HepG2 (cell line): ENCODE data around the gene LANCL1. TPM values are rescaled to one million over a fixed set of nuclear protein-coding genes. Genes with fewer than 3 reads are reported as not detected.

ENCODE experiments used
- GATAD1 ChIP-seq: IDR thresholded peaks from 2 replicates; pipeline ENCODE4 v1.6.1; 2016; ENCODE audit warnings: missing genetic modification reagents, missing compliant biosample characterization
- HIVEP1 ChIP-seq: sonication (generic); formaldehyde crosslinking; IDR thresholded peaks from 2 replicates; pipeline ENCODE4 v1.4.0; 2020; ENCODE audit warnings: mild to moderate bottlenecking, missing genetic modification reagents
- IKZF1 ChIP-seq: fragments of 450-650 bp; IDR thresholded peaks from 2 replicates; pipeline ENCODE4 v1.7.1; 2016
- NPAS2 ChIP-seq: sonication (generic); formaldehyde crosslinking; IDR thresholded peaks from 2 replicates; pipeline ENCODE4 v1.8.0; 2022; ENCODE audit warnings: mild to moderate bottlenecking, missing genetic modification reagents, borderline replicate concordance
- NR3C1 ChIP-seq: sonication (generic); formaldehyde crosslinking; IDR thresholded peaks from 2 replicates; pipeline ENCODE4 v1.4.0; 2020; ENCODE audit warnings: missing genetic modification reagents
- RBM22 ChIP-seq: fragments of 200-400 bp; formaldehyde crosslinking; optimal IDR thresholded peaks from 2 replicates; pipeline ENCODE3; 2017; ENCODE audit warnings: mild to moderate bottlenecking, low read length, moderate library complexity
- RELA ChIP-seq: sonication (generic); formaldehyde crosslinking; IDR thresholded peaks from 2 replicates; pipeline ENCODE4 v1.4.0; 2020; ENCODE audit warnings: missing genetic modification reagents
- REXO4 ChIP-seq: sonication (generic); formaldehyde crosslinking; IDR thresholded peaks from 2 replicates; pipeline ENCODE4 v1.8.0; 2022; ENCODE audit warnings: missing genetic modification reagents, mild to moderate bottlenecking, borderline replicate concordance
- SAP130 ChIP-seq: IDR thresholded peaks from 2 replicates; pipeline ENCODE4 v1.6.1; 2016; ENCODE audit warnings: low read depth
- TARDBP ChIP-seq: sonication (generic); formaldehyde crosslinking; IDR thresholded peaks from 2 replicates; pipeline ENCODE4 v1.8.0; 2022; ENCODE audit warnings: mild to moderate bottlenecking, missing genetic modification reagents
- ZFP90 ChIP-seq: sonication (generic); formaldehyde crosslinking; IDR thresholded peaks from 2 replicates; pipeline ENCODE4 v1.8.0; 2022; ENCODE audit warnings: missing genetic modification reagents, mild to moderate bottlenecking, inconsistent platforms, borderline replicate concordance
- polyA plus RNA-seq, 8 experiments: library from polyadenylated mRNA; depleted of rRNA in 3 of 8; stranded (reverse) in 7 of 8; unstranded in 1 of 8; fragments of >200 nt; fragmentation: Illumina TruSeq in 4 of 8; extraction: Trizol in 4 of 8; gene quantifications; 2 replicates each; pipeline versions ENCODE4 v1.2.1 to v1.2.3, GENCODE V29; 2011 to 2016; ENCODE audit warnings: low read depth in 4 of 8, missing spikeins in 1 of 8, mixed read lengths in 1 of 8; ENCODE audit not compliant: insufficient read depth in 1 of 8
- total RNA-seq, 5 experiments: library from RNA; depleted of rRNA; stranded (reverse); fragments of >200 nt; fragmentation: Illumina TruSeq; extraction: Trizol; gene quantifications; 2 replicates each; pipeline ENCODE4 v1.2.3, GENCODE V29; 2016; ENCODE audit warnings: low read depth in 1 of 5
- TF ChIP-seq, protein P1 (sequence below): sonication (generic); formaldehyde crosslinking; IDR thresholded peaks from 2 replicates; pipeline ENCODE4 v1.4.0; 2020; ENCODE audit warnings: mild to moderate bottlenecking, missing genetic modification reagents
- TF ChIP-seq, protein P2 (sequence below): IDR thresholded peaks from 2 replicates; pipeline ENCODE4 v1.6.1; 2016
- TF ChIP-seq, protein P3 (sequence below): sonication (generic); formaldehyde crosslinking; IDR thresholded peaks from 2 replicates; pipeline ENCODE4 v1.9.0; 2021; ENCODE audit warnings: mild to moderate bottlenecking, missing genetic modification reagents
- TF ChIP-seq, protein P4 (sequence below): sonication (generic); formaldehyde crosslinking; IDR thresholded peaks from 2 replicates; pipeline ENCODE4 v1.5.0; 2020; ENCODE audit warnings: missing genetic modification reagents, mild to moderate bottlenecking, borderline replicate concordance
- TF ChIP-seq, protein P5 (sequence below): sonication (generic); formaldehyde crosslinking; IDR thresholded peaks from 2 replicates; pipeline ENCODE4 v1.8.1; 2022; ENCODE audit warnings: mild to moderate bottlenecking, missing genetic modification reagents

LANCL1 gene
- total and polyA plus RNA-seq, 2 of the 13 experiments (the other 11 are each of a cell fraction or from before 2014, with no cell fraction given) = 53.5 to 67.7 TPM

DNA sequence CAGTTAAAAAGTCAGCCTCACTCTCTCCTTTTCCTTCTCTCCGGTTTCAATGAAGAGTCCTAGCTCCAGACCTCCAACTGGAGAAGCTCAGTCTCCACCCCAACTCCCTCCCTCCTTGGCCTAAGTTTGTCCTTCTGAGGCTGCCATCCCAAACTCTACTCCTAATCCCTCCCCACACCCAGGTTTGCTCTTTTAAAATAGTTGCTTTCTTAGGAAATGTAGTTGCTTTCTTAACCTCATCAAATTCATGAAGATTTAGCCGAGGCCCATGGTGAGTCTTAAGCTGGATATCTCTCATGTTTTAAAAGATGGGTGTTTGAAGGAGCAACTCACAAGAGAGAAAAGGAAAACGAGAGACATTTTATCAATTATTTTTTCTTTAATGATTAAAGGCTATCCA is 937 bp upstream of the LANCL1 start (continued):
- no peak for TF ChIP-seq REXO4
- TF ChIP-seq, protein P1, sequence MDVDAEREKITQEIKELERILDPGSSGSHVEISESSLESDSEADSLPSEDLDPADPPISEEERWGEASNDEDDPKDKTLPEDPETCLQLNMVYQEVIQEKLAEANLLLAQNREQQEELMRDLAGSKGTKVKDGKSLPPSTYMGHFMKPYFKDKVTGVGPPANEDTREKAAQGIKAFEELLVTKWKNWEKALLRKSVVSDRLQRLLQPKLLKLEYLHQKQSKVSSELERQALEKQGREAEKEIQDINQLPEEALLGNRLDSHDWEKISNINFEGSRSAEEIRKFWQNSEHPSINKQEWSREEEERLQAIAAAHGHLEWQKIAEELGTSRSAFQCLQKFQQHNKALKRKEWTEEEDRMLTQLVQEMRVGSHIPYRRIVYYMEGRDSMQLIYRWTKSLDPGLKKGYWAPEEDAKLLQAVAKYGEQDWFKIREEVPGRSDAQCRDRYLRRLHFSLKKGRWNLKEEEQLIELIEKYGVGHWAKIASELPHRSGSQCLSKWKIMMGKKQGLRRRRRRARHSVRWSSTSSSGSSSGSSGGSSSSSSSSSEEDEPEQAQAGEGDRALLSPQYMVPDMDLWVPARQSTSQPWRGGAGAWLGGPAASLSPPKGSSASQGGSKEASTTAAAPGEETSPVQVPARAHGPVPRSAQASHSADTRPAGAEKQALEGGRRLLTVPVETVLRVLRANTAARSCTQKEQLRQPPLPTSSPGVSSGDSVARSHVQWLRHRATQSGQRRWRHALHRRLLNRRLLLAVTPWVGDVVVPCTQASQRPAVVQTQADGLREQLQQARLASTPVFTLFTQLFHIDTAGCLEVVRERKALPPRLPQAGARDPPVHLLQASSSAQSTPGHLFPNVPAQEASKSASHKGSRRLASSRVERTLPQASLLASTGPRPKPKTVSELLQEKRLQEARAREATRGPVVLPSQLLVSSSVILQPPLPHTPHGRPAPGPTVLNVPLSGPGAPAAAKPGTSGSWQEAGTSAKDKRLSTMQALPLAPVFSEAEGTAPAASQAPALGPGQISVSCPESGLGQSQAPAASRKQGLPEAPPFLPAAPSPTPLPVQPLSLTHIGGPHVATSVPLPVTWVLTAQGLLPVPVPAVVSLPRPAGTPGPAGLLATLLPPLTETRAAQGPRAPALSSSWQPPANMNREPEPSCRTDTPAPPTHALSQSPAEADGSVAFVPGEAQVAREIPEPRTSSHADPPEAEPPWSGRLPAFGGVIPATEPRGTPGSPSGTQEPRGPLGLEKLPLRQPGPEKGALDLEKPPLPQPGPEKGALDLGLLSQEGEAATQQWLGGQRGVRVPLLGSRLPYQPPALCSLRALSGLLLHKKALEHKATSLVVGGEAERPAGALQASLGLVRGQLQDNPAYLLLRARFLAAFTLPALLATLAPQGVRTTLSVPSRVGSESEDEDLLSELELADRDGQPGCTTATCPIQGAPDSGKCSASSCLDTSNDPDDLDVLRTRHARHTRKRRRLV (CRISPR knock-in tag) = no peak
- no peak for TF ChIP-seq RBM22
- TF ChIP-seq ZFP90 (CRISPR knock-in tag) = no peak
- TF ChIP-seq NPAS2 = no peak
- no peak for TF ChIP-seq NR3C1 (CRISPR knock-in tag)
- TF ChIP-seq, protein P2, sequence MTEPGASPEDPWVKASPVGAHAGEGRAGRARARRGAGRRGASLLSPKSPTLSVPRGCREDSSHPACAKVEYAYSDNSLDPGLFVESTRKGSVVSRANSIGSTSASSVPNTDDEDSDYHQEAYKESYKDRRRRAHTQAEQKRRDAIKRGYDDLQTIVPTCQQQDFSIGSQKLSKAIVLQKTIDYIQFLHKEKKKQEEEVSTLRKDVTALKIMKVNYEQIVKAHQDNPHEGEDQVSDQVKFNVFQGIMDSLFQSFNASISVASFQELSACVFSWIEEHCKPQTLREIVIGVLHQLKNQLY (CRISPR knock-in tag) = no peak
- TF ChIP-seq, protein P3, sequence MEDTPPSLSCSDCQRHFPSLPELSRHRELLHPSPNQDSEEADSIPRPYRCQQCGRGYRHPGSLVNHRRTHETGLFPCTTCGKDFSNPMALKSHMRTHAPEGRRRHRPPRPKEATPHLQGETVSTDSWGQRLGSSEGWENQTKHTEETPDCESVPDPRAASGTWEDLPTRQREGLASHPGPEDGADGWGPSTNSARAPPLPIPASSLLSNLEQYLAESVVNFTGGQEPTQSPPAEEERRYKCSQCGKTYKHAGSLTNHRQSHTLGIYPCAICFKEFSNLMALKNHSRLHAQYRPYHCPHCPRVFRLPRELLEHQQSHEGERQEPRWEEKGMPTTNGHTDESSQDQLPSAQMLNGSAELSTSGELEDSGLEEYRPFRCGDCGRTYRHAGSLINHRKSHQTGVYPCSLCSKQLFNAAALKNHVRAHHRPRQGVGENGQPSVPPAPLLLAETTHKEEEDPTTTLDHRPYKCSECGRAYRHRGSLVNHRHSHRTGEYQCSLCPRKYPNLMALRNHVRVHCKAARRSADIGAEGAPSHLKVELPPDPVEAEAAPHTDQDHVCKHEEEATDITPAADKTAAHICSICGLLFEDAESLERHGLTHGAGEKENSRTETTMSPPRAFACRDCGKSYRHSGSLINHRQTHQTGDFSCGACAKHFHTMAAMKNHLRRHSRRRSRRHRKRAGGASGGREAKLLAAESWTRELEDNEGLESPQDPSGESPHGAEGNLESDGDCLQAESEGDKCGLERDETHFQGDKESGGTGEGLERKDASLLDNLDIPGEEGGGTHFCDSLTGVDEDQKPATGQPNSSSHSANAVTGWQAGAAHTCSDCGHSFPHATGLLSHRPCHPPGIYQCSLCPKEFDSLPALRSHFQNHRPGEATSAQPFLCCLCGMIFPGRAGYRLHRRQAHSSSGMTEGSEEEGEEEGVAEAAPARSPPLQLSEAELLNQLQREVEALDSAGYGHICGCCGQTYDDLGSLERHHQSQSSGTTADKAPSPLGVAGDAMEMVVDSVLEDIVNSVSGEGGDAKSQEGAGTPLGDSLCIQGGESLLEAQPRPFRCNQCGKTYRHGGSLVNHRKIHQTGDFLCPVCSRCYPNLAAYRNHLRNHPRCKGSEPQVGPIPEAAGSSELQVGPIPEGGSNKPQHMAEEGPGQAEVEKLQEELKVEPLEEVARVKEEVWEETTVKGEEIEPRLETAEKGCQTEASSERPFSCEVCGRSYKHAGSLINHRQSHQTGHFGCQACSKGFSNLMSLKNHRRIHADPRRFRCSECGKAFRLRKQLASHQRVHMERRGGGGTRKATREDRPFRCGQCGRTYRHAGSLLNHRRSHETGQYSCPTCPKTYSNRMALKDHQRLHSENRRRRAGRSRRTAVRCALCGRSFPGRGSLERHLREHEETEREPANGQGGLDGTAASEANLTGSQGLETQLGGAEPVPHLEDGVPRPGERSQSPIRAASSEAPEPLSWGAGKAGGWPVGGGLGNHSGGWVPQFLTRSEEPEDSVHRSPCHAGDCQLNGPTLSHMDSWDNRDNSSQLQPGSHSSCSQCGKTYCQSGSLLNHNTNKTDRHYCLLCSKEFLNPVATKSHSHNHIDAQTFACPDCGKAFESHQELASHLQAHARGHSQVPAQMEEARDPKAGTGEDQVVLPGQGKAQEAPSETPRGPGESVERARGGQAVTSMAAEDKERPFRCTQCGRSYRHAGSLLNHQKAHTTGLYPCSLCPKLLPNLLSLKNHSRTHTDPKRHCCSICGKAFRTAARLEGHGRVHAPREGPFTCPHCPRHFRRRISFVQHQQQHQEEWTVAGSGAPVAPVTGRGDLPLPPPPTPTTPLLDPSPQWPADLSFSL (CRISPR knock-in tag) = no peak
- TF ChIP-seq, protein P4, sequence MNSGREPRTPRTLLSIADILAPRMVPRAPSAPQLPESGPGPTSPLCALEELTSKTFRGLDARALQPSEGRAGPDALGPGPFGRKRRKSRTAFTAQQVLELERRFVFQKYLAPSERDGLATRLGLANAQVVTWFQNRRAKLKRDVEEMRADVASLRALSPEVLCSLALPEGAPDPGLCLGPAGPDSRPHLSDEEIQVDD (CRISPR knock-in tag) = no peak
- no peak for TF ChIP-seq HIVEP1 (CRISPR knock-in tag)
- TF ChIP-seq TARDBP = 0 out of 2 replicates have a peak, but pooled peaks have one; percentile 51
- TF ChIP-seq RELA (CRISPR knock-in tag) = no peak
- TF ChIP-seq, protein P5, sequence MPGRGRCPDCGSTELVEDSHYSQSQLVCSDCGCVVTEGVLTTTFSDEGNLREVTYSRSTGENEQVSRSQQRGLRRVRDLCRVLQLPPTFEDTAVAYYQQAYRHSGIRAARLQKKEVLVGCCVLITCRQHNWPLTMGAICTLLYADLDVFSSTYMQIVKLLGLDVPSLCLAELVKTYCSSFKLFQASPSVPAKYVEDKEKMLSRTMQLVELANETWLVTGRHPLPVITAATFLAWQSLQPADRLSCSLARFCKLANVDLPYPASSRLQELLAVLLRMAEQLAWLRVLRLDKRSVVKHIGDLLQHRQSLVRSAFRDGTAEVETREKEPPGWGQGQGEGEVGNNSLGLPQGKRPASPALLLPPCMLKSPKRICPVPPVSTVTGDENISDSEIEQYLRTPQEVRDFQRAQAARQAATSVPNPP (CRISPR knock-in tag) = 0 out of 2 replicates have a peak, but pooled peaks have one; percentile 43
- TF ChIP-seq IKZF1 = no peak
- peak; percentile 86 for TF ChIP-seq SAP130 (CRISPR knock-in tag)
- TF ChIP-seq GATAD1 (CRISPR knock-in tag) = peak; percentile 89
